ENCODE measurements around the gene DLG2. TPM values are rescaled to one million over a fixed set of nuclear protein-coding genes. Genes with fewer than 3 reads are reported as not detected.

DLG2 gene
- total and polyA plus RNA-seq, 4 experiments from 2014 or later: 0.78 to 2.7 (median 1.9) TPM

DNA sequence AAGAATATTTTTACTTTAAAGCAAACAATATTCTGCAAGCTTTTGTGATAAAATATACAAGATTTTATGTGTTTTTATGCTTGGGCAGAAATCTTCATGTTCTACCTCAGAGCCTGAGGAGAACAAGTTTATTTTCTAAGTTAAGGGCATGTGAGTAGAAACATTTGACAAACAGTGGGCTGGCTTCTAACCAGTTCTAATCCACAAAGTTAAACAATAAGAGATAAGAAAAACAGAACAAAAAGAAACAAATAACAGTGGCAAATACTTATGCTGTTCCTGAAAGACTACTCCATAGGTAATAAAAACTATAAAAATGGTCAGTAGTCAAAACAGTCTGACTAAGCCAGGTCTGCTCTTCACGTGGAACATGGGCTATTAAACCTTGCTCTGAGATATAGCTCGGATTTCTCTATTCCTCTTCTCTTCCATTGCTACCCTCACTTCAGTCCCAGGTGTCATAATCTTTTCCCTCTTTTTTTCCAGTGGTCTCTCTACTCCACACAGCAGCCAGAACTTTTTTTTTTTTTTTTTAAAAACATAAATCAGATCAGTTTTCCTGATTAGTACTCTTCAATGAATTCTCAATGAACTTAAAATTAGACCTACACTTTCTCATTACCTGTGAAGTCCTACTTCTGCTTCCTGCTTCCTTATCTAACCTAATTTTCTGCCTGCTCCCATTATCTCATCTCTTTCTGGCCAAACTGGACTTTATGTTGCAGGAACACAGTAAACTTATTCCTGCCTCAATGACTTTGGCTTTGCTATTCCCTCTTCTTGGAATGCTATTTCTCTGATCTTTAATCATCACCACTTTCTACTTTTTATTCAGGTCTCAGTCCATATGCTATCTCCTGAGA, 1669.9 kb downstream of the DLG2 start:
- Histone ChIP-seq H3K27me3 (ENCODE audit: insufficient read depth, low read length) (no peaks in the 10 kb centered on the region), H3K27ac (ENCODE audit: low read depth, low read length) (no peak overlapping the region), H3K36me3 (ENCODE audit: insufficient read depth, low read length) (no peaks in the 10 kb centered on the region), H3K4me1 (ENCODE audit: insufficient read depth, low read length) (no peaks in the 10 kb centered on the region), H3K4me3 (ENCODE audit: low read length in 2 of 2) (no peak overlapping the region), H3K9me3 (ENCODE audit: control insufficient read depth in 1 of 2, low read length in 2 of 2) (no peaks in the 10 kb centered on the region)
- no peaks in the 10 kb centered on the region for H3K27me3 Mint-ChIP-seq
- no peak overlapping the region for H3K4me3 Mint-ChIP-seq
- intact Hi-C loops (cut with micrococcal nuclease): no loop called here
- H3K4me1 Mint-ChIP-seq: no peaks in the 10 kb centered on the region
- POLR2A ChIA-PET (ENCODE audit: partially characterized antibody): no interaction called here
- CTCF ChIA-PET (ENCODE audit: partially characterized antibody): no interaction called here
- peaks cover 0 to 3% (median 0%) of the 10 kb centered on the region in 8 donors for H3K9me3 Mint-ChIP-seq
- no peak for DNase-seq
- no peak overlapping the region for H3K27ac Mint-ChIP-seq
- no peaks in the 10 kb centered on the region for H3K36me3 Mint-ChIP-seq

DNA sequence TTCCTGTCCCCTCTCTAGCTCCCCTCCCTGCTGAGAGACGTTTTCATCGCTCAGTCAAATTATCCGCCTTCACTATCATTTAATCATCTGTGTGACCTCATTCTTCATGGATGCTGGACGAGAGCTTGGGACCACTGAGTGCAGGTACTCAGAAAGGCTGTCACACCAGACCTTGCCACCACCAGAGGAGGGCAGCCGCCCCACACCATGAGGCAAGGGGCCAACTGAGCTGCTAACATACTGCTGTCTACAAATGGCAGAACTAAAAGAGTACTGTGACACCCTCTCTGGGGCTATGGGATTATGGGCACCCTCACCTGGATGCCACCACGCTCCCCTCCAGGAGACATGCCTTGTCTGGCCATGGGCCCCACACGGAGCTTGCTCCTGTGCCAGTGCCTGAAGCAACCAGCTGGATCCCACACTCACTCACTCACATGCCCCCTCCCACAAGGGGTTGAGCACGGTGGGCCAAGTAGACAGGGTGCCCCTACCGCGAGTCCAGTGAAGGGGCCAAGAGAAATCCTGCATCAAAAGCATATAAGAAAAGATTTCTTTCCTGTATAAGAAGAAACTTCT, 1670.9 kb downstream of the DLG2 start:
- intact Hi-C loops (cut with micrococcal nuclease): no loop called here
- Histone ChIP-seq H3K27ac (ENCODE audit: low read depth, low read length) (no peak overlapping the region), H3K4me3 (ENCODE audit: low read length in 2 of 2) (no peak overlapping the region), H3K4me1 (ENCODE audit: insufficient read depth, low read length) (no peaks in the 10 kb centered on the region), H3K9me3 (ENCODE audit: control insufficient read depth in 1 of 2, low read length in 2 of 2) (no peaks in the 10 kb centered on the region), H3K27me3 (ENCODE audit: insufficient read depth, low read length) (no peaks in the 10 kb centered on the region), H3K36me3 (ENCODE audit: insufficient read depth, low read length) (no peaks in the 10 kb centered on the region)
- Mint-ChIP-seq H3K4me3 (no peak overlapping the region), H3K36me3 (no peaks in the 10 kb centered on the region), H3K27me3 (no peaks in the 10 kb centered on the region), H3K4me1 (no peaks in the 10 kb centered on the region), H3K27ac (no peak overlapping the region), H3K9me3 (peaks cover 0 to 6% (median 0%) of the 10 kb centered on the region in 8 donors)
- ChIA-PET CTCF (ENCODE audit: partially characterized antibody) (no interaction called here), POLR2A (ENCODE audit: partially characterized antibody) (no interaction called here)
- DNase-seq: no peak

DNA sequence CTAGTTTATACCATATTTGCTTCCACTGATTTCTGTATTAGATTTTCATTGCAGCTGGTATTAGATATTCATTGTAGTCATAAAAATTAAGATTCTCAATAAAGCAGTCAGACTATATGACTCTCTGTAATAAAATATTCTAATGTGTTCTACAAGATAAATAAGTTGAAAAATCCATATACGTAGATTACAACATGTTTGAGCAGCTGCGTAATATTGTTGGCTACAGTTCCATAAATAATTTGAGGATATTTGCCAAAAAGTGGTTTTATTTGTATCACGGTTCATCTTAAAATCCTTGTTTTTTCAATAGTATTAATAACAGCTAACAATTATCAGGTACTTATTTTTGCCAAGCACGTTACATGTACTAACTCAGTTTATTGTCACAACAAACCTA, 1672.4 kb downstream of the DLG2 start:
- no peaks in the 10 kb centered on the region for H3K27me3 ChIP-seq (ENCODE audit: insufficient read depth, low read length)
- ChIA-PET CTCF (ENCODE audit: partially characterized antibody) (no interaction called here), POLR2A (ENCODE audit: partially characterized antibody) (no interaction called here)
- no peaks in the 10 kb centered on the region for H3K4me1 ChIP-seq (ENCODE audit: insufficient read depth, low read length)
- no peaks in the 10 kb centered on the region for H3K9me3 ChIP-seq (ENCODE audit: control insufficient read depth in 1 of 2, low read length in 2 of 2)
- H3K4me1 Mint-ChIP-seq: no peaks in the 10 kb centered on the region
- no peak overlapping the region for H3K4me3 ChIP-seq (ENCODE audit: low read length in 2 of 2)
- H3K4me3 Mint-ChIP-seq: no peak overlapping the region
- no peaks in the 10 kb centered on the region for H3K27me3 Mint-ChIP-seq
- no peak overlapping the region for H3K27ac ChIP-seq (ENCODE audit: low read depth, low read length)
- H3K9me3 Mint-ChIP-seq: peaks cover 0 to 7% (median 0%) of the 10 kb centered on the region in 8 donors
- no peaks in the 10 kb centered on the region for H3K36me3 ChIP-seq (ENCODE audit: insufficient read depth, low read length)
- no peak for DNase-seq
- intact Hi-C loops (cut with micrococcal nuclease): no loop called here
- no peak overlapping the region for H3K27ac Mint-ChIP-seq
- H3K36me3 Mint-ChIP-seq: no peaks in the 10 kb centered on the region

DNA sequence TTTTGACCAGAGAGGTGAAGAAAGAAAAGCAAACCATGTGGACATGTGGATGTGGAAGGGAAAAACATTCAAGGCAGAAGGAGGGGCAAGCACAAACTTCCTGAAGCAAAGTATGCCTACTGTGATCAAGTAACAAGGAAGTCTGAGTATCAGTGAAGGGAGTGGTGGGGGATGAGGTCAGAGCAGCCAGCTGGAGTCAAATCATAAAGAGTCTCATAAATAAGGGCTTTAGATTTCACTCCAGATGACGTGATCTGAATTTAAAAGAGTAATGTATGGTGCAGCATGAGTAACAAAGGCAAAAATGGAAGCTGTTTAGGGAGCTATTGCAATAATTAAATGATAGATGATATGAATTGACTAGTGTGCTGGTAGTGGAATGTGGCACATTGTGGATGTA, 1675.6 kb downstream of the DLG2 start:
- no peaks in the 10 kb centered on the region for H3K4me1 ChIP-seq (ENCODE audit: insufficient read depth, low read length)
- Mint-ChIP-seq H3K27me3 (no peaks in the 10 kb centered on the region), H3K27ac (no peak overlapping the region), H3K9me3 (peaks cover 0 to 7% (median 2%) of the 10 kb centered on the region in 8 donors), H3K36me3 (no peaks in the 10 kb centered on the region), H3K4me1 (no peaks in the 10 kb centered on the region), H3K4me3 (no peak overlapping the region)
- no peak overlapping the region for H3K27ac ChIP-seq (ENCODE audit: low read depth, low read length)
- POLR2A ChIA-PET (ENCODE audit: partially characterized antibody): no interaction called here
- CTCF ChIA-PET (ENCODE audit: partially characterized antibody): no interaction called here
- H3K27me3 ChIP-seq (ENCODE audit: insufficient read depth, low read length): no peaks in the 10 kb centered on the region
- no peaks in the 10 kb centered on the region for H3K9me3 ChIP-seq (ENCODE audit: control insufficient read depth in 1 of 2, low read length in 2 of 2)
- no peak overlapping the region for H3K4me3 ChIP-seq (ENCODE audit: low read length in 2 of 2)
- DNase-seq: no peak
- H3K36me3 ChIP-seq (ENCODE audit: insufficient read depth, low read length): no peaks in the 10 kb centered on the region
- intact Hi-C loops (cut with micrococcal nuclease): no loop called here

DNA sequence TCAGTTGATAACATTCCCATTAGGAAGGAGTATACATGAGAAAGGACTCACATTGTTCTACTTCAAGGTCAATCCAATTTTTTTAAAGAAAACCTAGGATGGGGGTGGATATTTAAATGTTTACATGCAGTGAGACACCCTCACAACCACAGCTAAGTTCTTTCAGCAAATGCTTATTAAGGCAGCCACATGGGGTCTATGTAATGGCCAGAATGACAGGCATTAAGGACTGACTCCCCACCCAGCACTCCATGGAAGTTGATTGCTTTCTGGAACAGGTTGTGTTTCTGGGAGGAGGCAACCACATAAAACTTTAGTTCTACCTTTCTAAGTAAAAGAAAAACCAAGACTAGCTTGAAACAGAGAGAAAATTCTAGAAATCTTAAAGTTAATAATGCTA, 1678.9 kb downstream of the DLG2 start:
- Mint-ChIP-seq H3K27me3 (no peaks in the 10 kb centered on the region), H3K4me1 (no peaks in the 10 kb centered on the region), H3K9me3 (peaks cover 0 to 15% (median 8%) of the 10 kb centered on the region in 8 donors), H3K36me3 (no peaks in the 10 kb centered on the region), H3K27ac (no peak overlapping the region), H3K4me3 (no peak overlapping the region)
- intact Hi-C loops (cut with micrococcal nuclease): no loop called here
- Histone ChIP-seq H3K27ac (ENCODE audit: low read depth, low read length) (no peak overlapping the region), H3K9me3 (ENCODE audit: control insufficient read depth in 1 of 2, low read length in 2 of 2) (no peaks in the 10 kb centered on the region), H3K27me3 (ENCODE audit: insufficient read depth, low read length) (no peaks in the 10 kb centered on the region), H3K4me1 (ENCODE audit: insufficient read depth, low read length) (no peaks in the 10 kb centered on the region), H3K36me3 (ENCODE audit: insufficient read depth, low read length) (no peaks in the 10 kb centered on the region), H3K4me3 (ENCODE audit: low read length in 2 of 2) (no peak overlapping the region)
- CTCF ChIA-PET (ENCODE audit: partially characterized antibody): no interaction called here
- POLR2A ChIA-PET (ENCODE audit: partially characterized antibody): no interaction called here
- DNase-seq: no peak

DNA sequence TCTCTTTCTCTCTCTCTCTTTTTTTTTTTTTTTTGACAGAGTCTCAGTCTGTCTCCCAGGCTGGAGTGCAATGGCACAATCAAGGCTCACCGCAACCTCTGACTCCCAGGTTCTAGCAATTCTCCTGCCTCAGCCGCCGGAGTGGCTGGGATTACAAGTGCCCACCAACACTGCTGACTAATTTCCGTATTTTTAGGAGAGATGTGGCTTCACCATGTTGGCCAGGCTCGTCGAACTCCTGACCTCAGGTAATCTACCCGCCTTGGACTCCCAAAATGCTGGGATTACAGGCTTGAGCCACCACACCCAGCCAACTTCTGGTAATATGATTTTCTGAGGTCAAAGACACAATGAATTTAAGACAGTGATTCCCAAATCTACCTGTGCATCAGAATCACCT, 1681.2 kb downstream of the DLG2 start:
- no peaks in the 10 kb centered on the region for H3K4me1 ChIP-seq (ENCODE audit: insufficient read depth, low read length)
- Mint-ChIP-seq H3K9me3 (peaks cover 0 to 20% (median 7%) of the 10 kb centered on the region in 8 donors), H3K27me3 (no peaks in the 10 kb centered on the region), H3K4me3 (no peak overlapping the region), H3K27ac (no peak overlapping the region), H3K36me3 (no peaks in the 10 kb centered on the region), H3K4me1 (no peaks in the 10 kb centered on the region)
- no peak overlapping the region for H3K27ac ChIP-seq (ENCODE audit: low read depth, low read length)
- ChIA-PET CTCF (ENCODE audit: partially characterized antibody) (no interaction called here), POLR2A (ENCODE audit: partially characterized antibody) (no interaction called here)
- no peak overlapping the region for H3K4me3 ChIP-seq (ENCODE audit: low read length in 2 of 2)
- DNase-seq: no peak
- H3K9me3 ChIP-seq (ENCODE audit: control insufficient read depth in 1 of 2, low read length in 2 of 2): no peaks in the 10 kb centered on the region
- no peaks in the 10 kb centered on the region for H3K36me3 ChIP-seq (ENCODE audit: insufficient read depth, low read length)
- H3K27me3 ChIP-seq (ENCODE audit: insufficient read depth, low read length): no peaks in the 10 kb centered on the region
- intact Hi-C loops (cut with micrococcal nuclease): no loop called here

DNA sequence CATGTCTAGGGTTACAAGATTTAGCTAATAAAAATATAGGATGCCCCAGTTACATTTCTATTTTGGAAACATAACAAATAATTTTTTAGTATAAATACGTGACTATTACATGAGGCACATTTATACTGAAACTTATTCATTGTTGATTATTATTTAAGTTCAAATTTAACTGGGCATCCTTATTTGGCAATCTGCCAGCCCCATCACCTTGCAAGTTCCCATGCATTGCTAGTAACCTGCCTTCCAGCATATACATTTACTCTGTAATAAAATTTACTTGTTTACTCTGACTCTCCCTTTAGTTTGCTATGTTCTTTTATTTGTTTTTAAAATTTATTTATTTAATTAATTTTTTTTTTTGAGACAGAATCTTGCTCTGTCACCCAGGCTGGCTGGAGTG, 1686.1 kb downstream of the DLG2 start:
- Mint-ChIP-seq H3K27ac (no peak overlapping the region), H3K4me3 (no peak overlapping the region), H3K27me3 (no peaks in the 10 kb centered on the region), H3K4me1 (no peaks in the 10 kb centered on the region), H3K9me3 (peaks cover 0 to 21% (median 6%) of the 10 kb centered on the region in 8 donors), H3K36me3 (no peaks in the 10 kb centered on the region)
- ChIA-PET POLR2A (ENCODE audit: partially characterized antibody) (no interaction called here), CTCF (ENCODE audit: partially characterized antibody) (no interaction called here)
- Histone ChIP-seq H3K36me3 (ENCODE audit: insufficient read depth, low read length) (no peaks in the 10 kb centered on the region), H3K9me3 (ENCODE audit: control insufficient read depth in 1 of 2, low read length in 2 of 2) (no peaks in the 10 kb centered on the region), H3K27ac (ENCODE audit: low read depth, low read length) (no peak overlapping the region), H3K4me3 (ENCODE audit: low read length in 2 of 2) (no peak overlapping the region), H3K4me1 (ENCODE audit: insufficient read depth, low read length) (no peaks in the 10 kb centered on the region), H3K27me3 (ENCODE audit: insufficient read depth, low read length) (no peaks in the 10 kb centered on the region)
- DNase-seq: no peak
- intact Hi-C loops (cut with micrococcal nuclease): no loop called here

Measured in CD4-positive, alpha-beta memory T cell (primary cell).